K562 (cell line): ENCODE results near the gene SCN8A. TPM values are rescaled to one million over a fixed set of nuclear protein-coding genes. Genes with fewer than 3 reads are reported as not detected.

Experiments
- ATAC-seq: fragments of 200-7000 bp; cut with Tn5 transposase; 3 replicates; pipeline ENCODE4 v1.9.1; 2020; ENCODE audit warnings: moderate library complexity
- BruUV-seq: library from RNA; stranded (reverse); fragments of 400-500 nt; replicated peaks from 2 replicates; lab custom pipeline; 2021; lab: Mats Ljungman, UMichigan
- CTCF ChIA-PET: fragments of 300-600 bp; formaldehyde crosslinking; extraction: SDS; loops from one replicate; lab custom pipeline; 2021; ENCODE audit warnings: low intra/inter-chr PET ratio; lab: Yijun Ruan, JAX
- POLR2A ChIA-PET: fragments of 300-600, 350-650 bp; sonication (Branson Sonifier 250); formaldehyde crosslinking; extraction: SDS; loops from one replicate; lab custom pipeline; 2021; ENCODE audit warnings: antibody characterized with exemption, inconsistent platforms; lab: Yijun Ruan, JAX
- DNase-seq, 4 experiments: peaks; one replicate each; pipeline versions ENCODE4 v3.0.0 to v3.0.0-alpha.2; 2011 to 2018; ENCODE audit warnings: low spot score in 3 of 4, mixed read lengths in 3 of 4; ENCODE audit errors: extremely low read depth in 1 of 4
- FAIRE-seq: peaks from 2 replicates; lab custom pipeline; 2011; peaks lifted over from hg19 to GRCh38; lab: Jason Lieb, UNC
- H2AFZ ChIP-seq: 2 replicates; pipeline ENCODE4 v1.6.0; 2011; ENCODE audit warnings: low read depth, low read length, control low read depth, inconsistent platforms
- H3K27ac ChIP-seq: fragments of 200-600 bp; 3 replicates; pipeline ENCODE4 v1.8.0; 2011; ENCODE audit warnings: low read depth, mild to moderate bottlenecking, control low read depth, inconsistent platforms, low read length, moderate library complexity, mixed read lengths; ENCODE audit errors: extremely low read depth
- H3K27me3 ChIP-seq, 2 experiments: fragments of 300-600 bp in 1 of 2; 2 replicates in 1 of 2; 3 replicates in 1 of 2; pipeline versions ENCODE4 v1.6.0 to v1.8.0; 2011; ENCODE audit warnings: inconsistent platforms in 2 of 2, low read length in 2 of 2, mild to moderate bottlenecking in 1 of 2, mixed read lengths in 1 of 2, moderate library complexity in 1 of 2; ENCODE audit not compliant: control insufficient read depth in 2 of 2, insufficient read depth in 2 of 2
- H3K36me3 ChIP-seq: fragments of 300-600 bp; 3 replicates; pipeline ENCODE4 v1.8.0; 2011; ENCODE audit warnings: mild to moderate bottlenecking, low read length, inconsistent platforms; ENCODE audit not compliant: control insufficient read depth, insufficient read depth
- H3K4me1 ChIP-seq, 2 experiments: fragments of 200-600 bp in 1 of 2; replicated peaks in 1 of 2; 2 replicates in 1 of 2; 3 replicates in 1 of 2; pipeline versions ENCODE4 v1.5.1 to v1.8.0; 2011; ENCODE audit warnings: inconsistent platforms in 2 of 2, low read length in 2 of 2, mild to moderate bottlenecking in 1 of 2, mixed read lengths in 1 of 2, moderate library complexity in 1 of 2; ENCODE audit not compliant: control insufficient read depth in 2 of 2, insufficient read depth in 2 of 2
- H3K4me2 ChIP-seq: 2 replicates; pipeline ENCODE4 v1.6.1; 2011; ENCODE audit warnings: low read length, control low read depth, inconsistent platforms, mixed read lengths; ENCODE audit not compliant: insufficient read depth
- H3K4me3 ChIP-seq: fragments of 200-600 bp; sonication (generic), shearing (Covaris generic); 2 replicates; pipeline ENCODE4 v1.5.1; 2016; ENCODE audit warnings: control low read depth, inconsistent platforms
- H3K79me2 ChIP-seq: fragments of 200-600 bp; 3 replicates; pipeline ENCODE4 v1.8.0; 2011; ENCODE audit warnings: low read length, inconsistent platforms; ENCODE audit not compliant: control insufficient read depth, insufficient read depth
- H3K9ac ChIP-seq, 2 experiments: 2 replicates each; pipeline versions ENCODE4 v1.6.0 to v1.6.1; 2011; ENCODE audit warnings: low read depth in 2 of 2, low read length in 2 of 2, control low read depth in 1 of 2, inconsistent platforms in 1 of 2, mild to moderate bottlenecking in 1 of 2, mixed read lengths in 1 of 2; ENCODE audit not compliant: insufficient read depth in 1 of 2
- H3K9me1 ChIP-seq: one replicate; pipeline ENCODE4 v1.6.0; 2011; ENCODE audit warnings: inconsistent platforms, mild to moderate bottlenecking, low read length, moderate library complexity; ENCODE audit not compliant: control insufficient read depth, insufficient read depth
- H3K9me3 ChIP-seq: replicated peaks from 2 replicates; pipeline ENCODE4 v1.5.1; 2011; ENCODE audit warnings: low read depth, low read length, inconsistent platforms; ENCODE audit not compliant: control insufficient read depth, insufficient read depth
- H4K20me1 ChIP-seq: replicated peaks from 2 replicates; pipeline ENCODE4 v1.6.1; 2011; ENCODE audit warnings: low read length, inconsistent platforms, mixed read lengths; ENCODE audit not compliant: control insufficient read depth, insufficient read depth
- CBX8 ChIP-seq: fragments of 200-600 bp; sonication (generic); IDR thresholded peaks from 2 replicates; pipeline ENCODE4 v1.6.1; 2012; ENCODE audit warnings: borderline replicate concordance, mixed run types, low read depth, mild to moderate bottlenecking, moderate library complexity, mixed read lengths, low read length, control low read depth, inconsistent platforms; ENCODE audit not compliant: poor library complexity, severe bottlenecking; ENCODE audit errors: extremely low read depth
- CREB1 ChIP-seq, 2 experiments: sonication (generic) in 1 of 2; formaldehyde crosslinking in 1 of 2; IDR thresholded peaks; 2 replicates each; pipeline versions ENCODE4 v1.6.1 to v1.8.0; 2012 to 2022; ENCODE audit warnings: inconsistent platforms in 1 of 2, mild to moderate bottlenecking in 1 of 2, missing genetic modification reagents in 1 of 2, moderate library complexity in 1 of 2
- ELF1 ChIP-seq: fragments of 200-800 bp; sonication (Bioruptor generic); IDR thresholded peaks from 2 replicates; pipeline ENCODE4 v1.6.1; 2016; ENCODE audit warnings: missing genetic modification characterization, missing compliant biosample characterization
- HNRNPLL ChIP-seq: fragments of 200-400 bp; formaldehyde crosslinking; IDR thresholded peaks from 2 replicates; pipeline ENCODE4 v1.6.1; 2017; ENCODE audit warnings: low read length, low read depth, mild to moderate bottlenecking; ENCODE audit not compliant: poor library complexity, severe bottlenecking
- ILF3 ChIP-seq: fragments of 450-650 bp; IDR thresholded peaks from 2 replicates; pipeline ENCODE4 v1.6.1; 2018; ENCODE audit warnings: antibody characterized with exemption, mild to moderate bottlenecking, moderate library complexity, borderline replicate concordance
- MEF2A ChIP-seq: IDR thresholded peaks from 2 replicates; pipeline ENCODE4 v1.6.1; 2011; ENCODE audit warnings: low read depth, mild to moderate bottlenecking, low read length, moderate library complexity; ENCODE audit not compliant: control insufficient read depth
- MLX ChIP-seq, 2 experiments: fragments of 450-650 bp in 1 of 2; sonication (generic) in 1 of 2; formaldehyde crosslinking; conservative IDR thresholded peaks; 2 replicates each; pipeline versions ENCODE4 v1.4.0 to v1.8.1; 2020 to 2022; ENCODE audit warnings: mild to moderate bottlenecking in 1 of 2, missing genetic modification reagents in 1 of 2
- TGIF2 ChIP-seq: sonication (generic); formaldehyde crosslinking; IDR thresholded peaks from 2 replicates; pipeline ENCODE4 v1.8.1; 2022; ENCODE audit warnings: mild to moderate bottlenecking, missing genetic modification reagents, moderate library complexity
- TRIM28 ChIP-seq: fragments of 450-650 bp; IDR thresholded peaks from 2 replicates; pipeline ENCODE4 v1.6.1; 2017
- ZBTB1 ChIP-seq: sonication (generic); formaldehyde crosslinking; IDR thresholded peaks from 2 replicates; pipeline ENCODE4 v1.8.1; 2023; ENCODE audit warnings: missing genetic modification reagents, low read depth, mild to moderate bottlenecking, borderline replicate concordance
- ZNF655 ChIP-seq: fragments of 250-450 bp; sonication (Bioruptor Pico); IDR thresholded peaks from 2 replicates; pipeline ENCODE4 v1.5.0; 2021
- WGBS: fragments of 100-300 bp; shearing (Covaris generic); methylation state at CpG from one replicate; pipeline ENCODE4 v1.1.6; 2016; ENCODE audit warnings: low coverage, mixed read lengths; ENCODE audit not compliant: insufficient coverage; ENCODE audit errors: missing lambda C conversion rate; 5-methylcytosine and 5-hydroxymethylcytosine counted together
- in situ Hi-C: fragments of 300-500 bp; cut with MboI; formaldehyde crosslinking; loops from 4 replicates; pipeline ENCODE4 v1.15.0; 2018; ENCODE audit warnings: inconsistent platforms, mixed read lengths
- intact Hi-C: fragments of 100-400 bp; cut with micrococcal nuclease; formaldehyde crosslinking; loops from 2 replicates; pipeline ENCODE4 v1.14.2; 2022
- polyA plus RNA-seq, 8 experiments: library from polyadenylated mRNA; depleted of rRNA in 4 of 8; stranded (reverse) in 5 of 8; unstranded in 3 of 8; fragments of >200 nt; fragmentation: Nextera tagmentation in 2 of 8; fragmentation: Illumina TruSeq in 1 of 8; extraction: Ambion mirVana in 2 of 8; extraction: Trizol in 1 of 8; gene quantifications; 2 replicates each; pipeline versions ENCODE4 v1.2.1 to v1.2.3, GENCODE V29; 2011 to 2014; ENCODE audit warnings: inconsistent platforms in 1 of 8, missing spikeins in 1 of 8
- total RNA-seq, 7 experiments: library from RNA; depleted of rRNA in 6 of 7; stranded (reverse); fragments of >200 nt in 6 of 7; fragmentation: Illumina TruSeq in 2 of 7; extraction: Trizol in 2 of 7; gene quantifications; 2 replicates each; pipeline versions ENCODE4 v1.2.1 to v1.2.3, GENCODE V29; 2011 to 2021; ENCODE audit warnings: low replicate concordance in 1 of 7

Gene SCN8A
- total and polyA plus RNA-seq, 9 of the 15 experiments (the other 6 are each of a cell fraction or from before 2014, with no cell fraction given), result 0.03 to 0.29 (median 0.15) TPM; not detected in 1

GRCh38 chr12:51729331-51729730 lies 138.3 kb downstream of the SCN8A start (continued):
- TF ChIP-seq ZNF655 (CRISPR knock-in tag), result no peak
- TF ChIP-seq TGIF2 (CRISPR knock-in tag), result no peak
- no peak for TF ChIP-seq CBX8
- no peak for TF ChIP-seq TRIM28
- TF ChIP-seq, all 486 proteins: peak for 0

- H3K27ac ChIP-seq, result no peak overlapping the region
- H4K20me1 ChIP-seq, result no peaks in the 10 kb centered on the region
- no peaks in the 10 kb centered on the region for H3K9me1 ChIP-seq
- no peak for FAIRE-seq
- H3K9ac ChIP-seq, result no peak overlapping the region
- no peaks in the 10 kb centered on the region for H3K36me3 ChIP-seq
- no peaks in the 10 kb centered on the region for H3K4me1 ChIP-seq
- no TSS peak for BruUV-seq
- ATAC-seq, result no peak
- in situ Hi-C loops, result no loop called here
- H2AFZ ChIP-seq, result no peak overlapping the region
- H3K9me3 ChIP-seq, result no peaks in the 10 kb centered on the region
- WGBS, result 0% methylated on average over 2 of the region's 2 CpGs
- H3K79me2 ChIP-seq, result no peaks in the 10 kb centered on the region
- CTCF ChIA-PET, result no interaction called here
- no peak overlapping the region for H3K4me3 ChIP-seq
- DNase-seq, result no peak
- no peak overlapping the region for H3K4me2 ChIP-seq
- POLR2A ChIA-PET, result no interaction called here
- H3K27me3 ChIP-seq, result no peaks in the 10 kb centered on the region
- intact Hi-C loops, result no loop called here
- TF ChIP-seq MLX (CRISPR knock-in tag; conservative IDR thresholded peaks at IDR 0.05), result no peak
- TF ChIP-seq ELF1 (tag), result no peak
- no peak for TF ChIP-seq ILF3
- TF ChIP-seq MEF2A, result no peak
- no peak for TF ChIP-seq CREB1 (IDR thresholded peaks at IDR 0.05)
- TF ChIP-seq CREB1 (CRISPR knock-in tag; IDR thresholded peaks at IDR 0.05), result no peak
- TF ChIP-seq ZBTB1, result no peak
- TF ChIP-seq HNRNPLL, result no peak
Measured at GRCh38 chr12:51730745-51731144, 139.7 kb downstream of the SCN8A start.
